ENCODE results near the gene PANX2. TPM values are rescaled to one million over a fixed set of nuclear protein-coding genes. Genes with fewer than 3 reads are reported as not detected.

The PANX2 gene
- total and polyA plus RNA-seq, 2 of the 13 experiments (the other 11 are each of a cell fraction or from before 2014, with no cell fraction given), result 0.15 to 1.1 TPM

GRCh38 chr22:50227579-50228215, 57.2 kb downstream of the PANX2 start:
- no peaks in the 10 kb centered on the region for H3K79me2 ChIP-seq (ENCODE audit: insufficient read depth, low read length)
- ATAC-seq (no peak), DNase-seq (ENCODE audit: low spot score) (no peak), FAIRE-seq (no peak)
- peaks cover 14 to 25% of the 10 kb centered on the region in 2 experiments; a peak in 4 of 5 replicates for H3K36me3 ChIP-seq (replicated peaks in 1 of 2; ENCODE audit: control insufficient read depth in 1 of 2, insufficient read depth in 2 of 2, low read length in 2 of 2)
- no peaks in the 10 kb centered on the region for H3K27me3 ChIP-seq (ENCODE audit: control insufficient read depth in 1 of 2, insufficient read depth in 2 of 2, low read length in 2 of 2)
- H3K4me3 ChIP-seq (replicated peaks in 1 of 3; ENCODE audit: insufficient read depth in 1 of 3, low read depth in 2 of 3, low read length in 3 of 3), result no peak overlapping the region
- H3K4me2 ChIP-seq (ENCODE audit: low read depth, low read length), result no peak overlapping the region
- CTCF ChIA-PET (ENCODE audit: low intra/inter-chr PET ratio, low total read pairs), result no interaction called here
- no peaks in the 10 kb centered on the region for H4K20me1 ChIP-seq (ENCODE audit: insufficient read depth, low read length)
- in situ Hi-C loops (cut with HindIII; ENCODE audit: extremely low pct_ligation_motif_present, low pct_unique_long_range_greater_than_20kb) (no loop called here), intact Hi-C loops (cut with micrococcal nuclease; ENCODE audit: unreplicated experiment) (no loop called here)
- H3K27ac ChIP-seq (ENCODE audit: extremely low read length, insufficient read depth, low read length), result no peak overlapping the region
- POLR2A ChIA-PET, result interaction anchor here (1.2 kb wide), 1 partner anchor 10 kb away, joined by 3 read pairs; no protein-coding TSS in a partner anchor
- 96% methylated on average over 18 of the region's 25 CpGs for WGBS (ENCODE audit: low lambda C conversion rate)
- no TSS peak for BruUV-seq (replicated peaks)
- H3K9ac ChIP-seq (ENCODE audit: insufficient read depth, low read depth, low read length), result no peak overlapping the region
- no peak for TF ChIP-seq ZNF18 (CRISPR knock-in tag; IDR thresholded peaks at IDR 0.05; ENCODE audit: insufficient replicate concordance)
- no peak for TF ChIP-seq ZNF225 (CRISPR knock-in tag; IDR thresholded peaks at IDR 0.05)
- no peak for TF ChIP-seq ZBTB42 (CRISPR knock-in tag; IDR thresholded peaks at IDR 0.05)
- no peak for TF ChIP-seq ZNF331 (CRISPR knock-in tag; IDR thresholded peaks at IDR 0.05)
- TF ChIP-seq FUBP1 (CRISPR knock-in tag; IDR thresholded peaks at IDR 0.05; ENCODE audit: borderline replicate concordance), result no peak
- no peak for TF ChIP-seq PATZ1 (CRISPR knock-in tag; IDR thresholded peaks at IDR 0.05)
- TF ChIP-seq MXD3 (CRISPR knock-in tag; IDR thresholded peaks at IDR 0.05), result no peak
- no peak for TF ChIP-seq NKX3-1 (CRISPR knock-in tag; IDR thresholded peaks at IDR 0.05)
- no peak for TF ChIP-seq SMAD1 (CRISPR knock-in tag; IDR thresholded peaks at IDR 0.05; ENCODE audit: borderline replicate concordance, low read depth)
- TF ChIP-seq KLF6 (CRISPR knock-in tag; IDR thresholded peaks at IDR 0.05), result no peak
- no peak for TF ChIP-seq NFIB (CRISPR knock-in tag; IDR thresholded peaks at IDR 0.05; ENCODE audit: borderline replicate concordance)
- TF ChIP-seq EP300 (IDR thresholded peaks at IDR 0.05; ENCODE audit: low read depth in 2 of 2, low read length in 2 of 2), result no peak
- TF ChIP-seq EP300 (CRISPR knock-in tag; IDR thresholded peaks at IDR 0.05; ENCODE audit: borderline replicate concordance), result no peak
- TF ChIP-seq ZBTB7B (CRISPR knock-in tag; IDR thresholded peaks at IDR 0.05), result no peak
- no peak for TF ChIP-seq KDM5B (CRISPR knock-in tag; IDR thresholded peaks at IDR 0.05; ENCODE audit: borderline replicate concordance)
- no peaks in the 10 kb centered on the region for H3K9me3 ChIP-seq (ENCODE audit: low read length)
- H2AFZ ChIP-seq (ENCODE audit: low read length), result no peak overlapping the region
- peaks cover 11% of the 10 kb centered on the region for H3K4me1 ChIP-seq (ENCODE audit: insufficient read depth, low read length)

Data from HepG2 (cell line).